EL (cell line): ENCODE data around the gene ATP8A2.
"Not testable (repeated sequence)": the region's sequence is repeated elsewhere in the genome, so short reads cannot be mapped to it uniquely, and the experiment has no call there.

Source experiments
- DNase-seq: peaks from one replicate; pipeline ENCODE4 v3.0.0-alpha.2; 2016

Gene ATP8A2

DNA sequence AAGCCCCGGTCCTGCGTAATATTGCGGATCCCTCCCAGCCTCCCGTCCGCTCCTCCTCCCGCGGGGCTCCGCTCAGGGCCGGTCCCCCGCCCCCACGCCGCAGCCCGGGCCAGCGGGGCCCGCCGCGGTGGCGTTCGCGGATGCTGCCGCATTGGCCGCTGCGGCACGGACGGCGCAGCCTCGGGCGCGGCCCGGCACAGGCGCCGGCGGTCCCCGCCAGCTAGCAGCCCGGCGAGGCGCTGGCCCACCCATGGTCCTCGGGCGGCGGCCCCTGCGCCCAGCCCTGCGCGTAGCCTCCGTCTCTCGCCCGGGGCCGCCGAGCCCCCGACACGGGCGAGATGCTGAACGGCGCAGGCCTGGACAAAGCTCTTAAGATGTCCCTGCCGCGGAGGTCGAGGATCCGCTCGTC lies at the start of gene ATP8A2:
ATP8A2 (plus strand) TSS at position 100 of the 409 bp plus-strand sequence; CDS start at position 339, 239 bp downstream.
- no peak for DNase-seq

DNA sequence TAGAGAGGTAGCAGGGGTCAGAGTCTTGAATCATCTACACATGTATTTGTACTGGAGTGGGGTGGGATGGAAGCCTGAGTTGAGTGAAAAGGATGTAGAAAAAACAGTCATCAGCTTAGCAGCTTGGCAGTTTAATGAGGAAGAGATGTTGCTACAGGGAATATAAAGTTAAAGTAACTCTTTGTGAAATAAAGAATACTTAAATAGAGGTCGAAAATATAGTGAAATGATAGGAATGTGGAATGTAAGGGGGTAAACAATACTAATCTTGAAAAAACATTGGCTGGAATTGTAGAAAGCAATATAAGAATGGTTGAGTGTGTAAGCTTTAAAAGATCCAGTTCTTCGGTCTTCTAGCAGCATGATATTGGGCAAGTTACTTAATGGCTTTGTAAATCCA lies 47.7 kb upstream of the ATP8A2 start:
- no peak for DNase-seq

GRCh38 chr13:25329706-25330105 lies 42.1 kb upstream of the ATP8A2 start:
- peak; percentile 55 for DNase-seq

- DNase-seq, result peak; percentile 39
Measured at GRCh38 chr13:25330541-25330940, 41.2 kb upstream of the ATP8A2 start.

- no peak for DNase-seq
Measured at GRCh38 chr13:25335856-25336255, 35.9 kb upstream of the ATP8A2 start.

DNA sequence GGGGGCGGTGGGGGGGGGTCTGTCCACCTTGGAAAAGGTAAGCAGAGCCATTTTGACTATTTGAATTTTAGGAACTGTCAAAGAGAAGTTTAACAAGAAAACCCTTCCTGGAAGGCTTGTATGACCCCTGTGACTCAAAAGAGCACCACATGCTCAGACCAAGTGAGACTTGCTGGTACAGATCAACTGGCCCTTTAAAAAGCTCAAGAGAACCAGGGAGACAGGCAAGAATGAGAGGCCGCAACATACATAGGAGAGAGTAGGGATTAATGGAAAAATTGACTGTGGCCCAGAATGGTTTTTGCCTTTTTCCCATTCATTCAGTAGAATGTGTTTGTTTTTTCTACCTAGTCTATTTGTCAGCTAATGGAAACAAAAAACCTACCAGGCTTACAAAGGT lies 26.2 kb upstream of the ATP8A2 start:
- DNase-seq, result no peak

- DNase-seq, result no peak
Measured at GRCh38 chr13:25347151-25347550, 24.6 kb upstream of the ATP8A2 start.

DNA sequence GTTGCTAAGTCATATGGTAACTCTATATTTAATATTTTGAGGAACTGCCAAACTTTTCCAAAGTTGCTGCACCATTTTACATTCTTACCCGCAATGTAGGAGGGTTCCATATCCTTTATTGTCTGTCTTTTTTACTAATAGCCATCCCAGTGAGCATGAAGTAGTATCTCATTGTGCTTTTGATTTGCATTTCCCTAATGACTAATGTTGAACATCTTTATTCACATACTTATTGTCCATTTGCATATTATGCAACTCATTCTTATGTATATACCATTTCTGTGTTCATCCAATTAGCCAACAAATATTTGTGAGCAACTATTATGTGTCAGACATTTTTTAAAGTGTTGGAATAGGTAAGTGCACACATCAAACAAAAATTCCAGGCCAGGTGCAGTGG lies 20.4 kb upstream of the ATP8A2 start:
- DNase-seq, result no peak

- DNase-seq, result no peak
Measured at GRCh38 chr13:25352230-25352629, 19.5 kb upstream of the ATP8A2 start.

DNA sequence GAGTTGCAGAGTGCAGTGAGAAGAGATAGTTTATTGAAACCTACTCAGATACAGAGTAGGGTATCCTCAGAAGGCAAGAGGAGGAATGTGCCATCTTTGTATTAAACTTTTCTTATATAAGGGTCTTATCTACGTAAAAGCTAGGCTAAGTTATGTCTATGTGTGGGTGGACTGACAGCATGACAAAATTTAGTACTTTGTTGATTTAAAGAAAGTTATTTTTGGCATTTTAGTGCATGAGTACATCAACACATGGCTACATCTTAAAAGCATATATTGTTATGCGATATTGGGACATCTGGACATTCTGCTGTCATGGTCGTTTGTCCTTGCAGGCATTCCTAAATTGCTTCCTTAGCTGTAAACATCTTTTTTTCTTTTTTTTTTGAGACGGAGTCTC lies 19.0 kb upstream of the ATP8A2 start:
- no peak for DNase-seq

DNA sequence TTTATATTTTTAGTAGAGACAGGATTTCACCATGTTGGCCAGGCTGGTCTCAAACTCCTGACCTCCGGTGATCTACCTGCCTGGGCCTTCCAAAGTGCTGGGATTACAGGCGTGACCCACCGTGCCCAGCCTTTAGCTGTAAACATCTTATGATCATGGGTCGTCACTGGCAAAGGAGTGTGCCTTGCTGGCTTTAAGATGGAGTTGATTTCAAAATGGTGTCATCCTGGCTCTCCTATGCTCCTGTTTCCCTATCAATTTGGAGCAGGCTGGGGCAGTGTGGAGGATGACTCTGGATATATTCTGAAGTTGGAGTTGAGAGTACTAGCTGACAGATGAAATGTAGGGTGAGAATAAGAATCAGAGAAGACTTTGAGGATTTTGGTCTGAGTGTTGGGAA lies 18.4 kb upstream of the ATP8A2 start:
- no peak for DNase-seq

GRCh38 chr13:25354377-25354776 lies 17.4 kb upstream of the ATP8A2 start:
- no peak for DNase-seq

- not testable (repeated sequence) for DNase-seq
Measured at GRCh38 chr13:25360443-25360842, 11.3 kb upstream of the ATP8A2 start.

- DNase-seq, result no peak
Measured at GRCh38 chr13:25365720-25366235, 6.0 kb upstream of the ATP8A2 start.

GRCh38 chr13:25371158-25371874 lies 458 bp upstream of the ATP8A2 start:
- DNase-seq, result no peak

- DNase-seq, result no peak
Measured at GRCh38 chr13:25372284-25373081, 709 bp downstream of the ATP8A2 start.

DNA sequence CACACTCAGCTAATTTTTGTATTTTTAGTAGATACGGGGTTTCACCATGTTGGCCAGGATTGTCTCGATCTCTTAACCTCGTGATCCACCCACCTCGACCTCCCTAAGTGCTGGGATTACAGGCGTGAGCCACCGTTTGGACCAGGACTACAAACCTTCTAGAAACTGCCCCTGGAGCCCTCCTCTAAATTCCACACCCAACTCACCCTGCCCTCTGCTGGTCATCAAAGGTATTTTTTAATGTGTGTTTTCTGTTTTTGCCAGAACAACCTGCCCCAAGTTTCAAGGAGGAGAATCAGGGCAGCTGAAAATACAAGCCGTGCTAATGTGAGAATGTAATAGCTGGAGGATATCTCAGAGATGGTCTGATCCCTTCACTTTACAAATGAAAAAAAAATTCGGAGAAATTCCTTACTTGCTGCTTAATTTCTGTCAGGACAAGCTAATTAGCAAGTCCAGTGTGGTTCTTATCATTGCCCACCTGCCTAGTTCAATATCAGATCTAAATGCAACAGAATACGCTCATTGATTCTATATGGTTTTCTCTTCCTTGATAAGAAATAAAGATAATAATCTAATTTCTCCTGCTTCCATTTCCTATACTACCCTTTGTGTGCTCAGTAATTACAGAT lies 4.1 kb downstream of the ATP8A2 start:
- peak; percentile 44 for DNase-seq

DNA sequence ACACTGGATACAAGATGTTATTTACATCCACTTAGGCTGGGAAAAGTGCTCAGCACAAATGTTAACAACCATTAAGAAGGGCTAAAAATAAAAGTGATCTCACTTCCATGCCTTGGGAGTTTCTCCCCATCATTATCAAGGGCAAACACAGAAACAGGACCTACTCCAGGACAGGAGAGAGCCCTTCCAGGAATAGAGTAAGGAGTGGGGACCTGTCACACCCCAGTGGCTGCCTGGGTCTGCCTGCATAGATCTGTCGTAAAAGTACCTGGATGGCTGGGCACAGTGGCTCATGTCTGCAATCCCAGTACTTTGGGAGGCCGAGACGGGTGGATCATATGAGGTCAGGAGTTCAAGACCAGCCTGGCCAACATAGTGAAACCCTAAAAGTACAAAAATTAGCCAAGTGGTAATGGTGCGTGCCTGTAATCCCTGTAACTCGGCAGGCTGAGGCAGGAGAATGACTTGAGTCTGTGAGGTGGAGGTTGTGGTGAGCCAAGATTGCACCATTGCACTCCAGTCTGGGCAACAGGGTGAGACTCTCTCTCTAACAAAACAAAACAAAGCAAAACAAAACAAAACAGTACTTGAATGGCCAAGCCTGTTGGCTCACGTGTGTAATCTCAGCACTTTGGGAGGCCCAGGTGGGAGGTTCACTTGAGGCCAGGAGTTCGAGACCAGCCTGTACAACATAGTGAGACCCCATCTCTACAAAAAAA lies 5.6 kb downstream of the ATP8A2 start:
- DNase-seq, result no peak

GRCh38 chr13:25378528-25378927 lies 6.8 kb downstream of the ATP8A2 start:
- no peak for DNase-seq

GRCh38 chr13:25379011-25379410 lies 7.2 kb downstream of the ATP8A2 start:
- no peak for DNase-seq

GRCh38 chr13:25380082-25380481 lies 8.3 kb downstream of the ATP8A2 start:
- no peak for DNase-seq

DNA sequence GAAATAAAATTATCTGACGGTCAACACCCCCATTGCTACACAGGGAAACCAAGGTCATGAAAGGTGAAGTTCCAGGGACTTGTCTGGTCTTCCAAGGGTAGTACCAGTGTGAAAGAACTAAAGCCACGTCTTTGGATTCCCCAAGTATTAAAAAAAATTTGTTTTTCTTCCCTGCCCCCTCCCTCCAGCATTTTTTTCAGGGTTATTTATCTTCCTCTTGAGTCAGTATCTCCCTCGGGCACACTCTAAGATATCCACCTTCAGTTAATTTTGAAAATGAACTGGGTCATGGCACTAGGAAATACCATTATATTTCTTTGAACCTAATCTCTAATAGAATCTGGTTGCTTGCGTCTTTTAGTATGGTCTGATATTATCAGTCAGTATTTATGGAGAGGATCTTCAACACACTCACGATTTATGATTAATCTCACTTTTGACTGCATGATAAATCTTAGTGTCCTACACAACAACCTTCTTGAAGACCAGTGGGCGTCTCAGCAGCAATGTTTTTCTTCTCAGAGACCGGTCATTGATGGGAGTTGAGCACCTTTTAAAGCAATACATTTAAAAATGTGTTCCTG lies 9.1 kb downstream of the ATP8A2 start:
- no peak for DNase-seq
